Astrocyte of the spinal cord (primary cell): Measurements from ENCODE around the gene ZFHX3.
A peak's percentile ranks its signal among the peaks of the same experiment; 100 is the strongest.

Experiments
- DNase-seq: peaks from one replicate; pipeline ENCODE4 v3.0.0; 2011; ENCODE audit warnings: low read depth, low spot score
- H3K4me3 ChIP-seq: 2 replicates; pipeline ENCODE4 v1.5.1; 2011; ENCODE audit warnings: low read depth, mild to moderate bottlenecking, low read length, moderate library complexity
- CTCF ChIP-seq: IDR thresholded peaks from 2 replicates; pipeline ENCODE4 v1.5.1; 2012; ENCODE audit warnings: low read depth, mild to moderate bottlenecking, low read length, inconsistent platforms
- in situ Hi-C: cut with HindIII; loops from 2 replicates; pipeline ENCODE4 v1.10.0; 2017; ENCODE audit warnings: low sequenced_read_pairs

The ZFHX3 gene

GRCh38 chr16:72818236-72818845, 229.6 kb downstream of the ZFHX3 start:
- DNase-seq: peak; percentile 42
- H3K4me3 ChIP-seq: no peak overlapping the region
- in situ Hi-C loops: no loop called here
- TF ChIP-seq CTCF: peak; percentile 25

- DNase-seq: no peak
- H3K4me3 ChIP-seq: no peak overlapping the region
- in situ Hi-C loops: no loop called here
- TF ChIP-seq CTCF: no peak
Measured at GRCh38 chr16:72815348-72816318, 232.3 kb downstream of the ZFHX3 start.

- in situ Hi-C loops: no loop called here
- TF ChIP-seq CTCF: no peak
- no peak for DNase-seq
Measured at GRCh38 chr16:72814226-72814625, 233.7 kb downstream of the ZFHX3 start.

GRCh38 chr16:72812672-72813071, 235.3 kb downstream of the ZFHX3 start:
- H3K4me3 ChIP-seq: no peak overlapping the region
- in situ Hi-C loops: no loop called here
- no peak for TF ChIP-seq CTCF
- no peak for DNase-seq

More at GRCh38 chr16:72814226-72814625, 233.7 kb downstream of the ZFHX3 start:
- no peak overlapping the region for H3K4me3 ChIP-seq

GRCh38 chr16:72811876-72812275, 236.1 kb downstream of the ZFHX3 start:
- in situ Hi-C loops: no loop called here
- no peak for TF ChIP-seq CTCF
- no peak overlapping the region for H3K4me3 ChIP-seq
- DNase-seq: no peak

GRCh38 chr16:72811188-72811720, 236.7 kb downstream of the ZFHX3 start:
- H3K4me3 ChIP-seq: no peak overlapping the region
- TF ChIP-seq CTCF: no peak
- in situ Hi-C loops: no loop called here
- no peak for DNase-seq
